ENCODE measurements around the gene ANO8.

The ANO8 gene

DNA sequence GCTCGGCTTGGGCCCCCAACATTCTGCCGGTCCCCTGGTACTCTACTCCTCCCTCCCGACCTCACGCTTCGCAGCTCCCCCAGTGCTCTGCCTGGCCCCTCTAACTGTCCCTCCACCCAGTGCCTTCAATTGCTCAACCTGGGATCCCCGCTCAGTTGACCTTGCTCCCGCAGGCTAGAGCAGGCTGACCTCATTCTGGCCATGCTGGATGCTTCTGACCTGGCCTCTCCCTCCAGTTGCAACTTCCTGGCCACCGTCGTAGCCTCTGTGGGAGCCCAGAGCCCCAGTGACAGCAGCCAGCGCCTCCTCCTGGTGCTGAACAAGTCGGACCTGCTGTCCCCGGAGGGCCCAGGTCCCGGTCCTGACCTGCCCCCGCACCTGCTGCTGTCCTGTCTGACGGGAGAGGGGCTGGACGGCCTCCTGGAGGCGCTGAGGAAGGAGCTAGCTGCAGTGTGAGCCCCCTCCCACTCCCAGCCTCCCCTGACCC lies 6.3 kb upstream of the ANO8 start:
- no peak overlapping the region for H3K9ac ChIP-seq (ENCODE audit: low read length)
- H3K18ac ChIP-seq (ENCODE audit: low read length) = no peak overlapping the region
- H3K36me3 ChIP-seq (ENCODE audit: control insufficient read depth, insufficient read depth, low read length) = no peaks in the 10 kb centered on the region
- no peak overlapping the region for H2BK15ac ChIP-seq (replicated peaks; ENCODE audit: low read depth)
- H3K23ac ChIP-seq (ENCODE audit: low read length) = no peak overlapping the region
- H3K79me1 ChIP-seq (ENCODE audit: low read length) = peaks cover 2% of the 10 kb centered on the region
- no CpG with 5 or more reads among the region's 17 CpGs for WGBS (ENCODE audit: extremely low coverage, insufficient coverage, low lambda C conversion rate)
- H4K8ac ChIP-seq (ENCODE audit: low read depth, low read length) = no peak overlapping the region
- H2AK5ac ChIP-seq (ENCODE audit: low read length) = no peak overlapping the region
- H3K27ac ChIP-seq (ENCODE audit: low read depth, low read length) = no peak overlapping the region
- no peak overlapping the region for H4K5ac ChIP-seq (ENCODE audit: low read length)
- no peak overlapping the region for H3K4me3 ChIP-seq (ENCODE audit: low read length)
- H3K4me1 ChIP-seq (ENCODE audit: control insufficient read depth, low read depth, low read length) = no peaks in the 10 kb centered on the region
- no peak overlapping the region for H2BK120ac ChIP-seq (ENCODE audit: low read depth, low read length)
- H2BK5ac ChIP-seq (ENCODE audit: low read length) = no peak overlapping the region
- no peak overlapping the region for H3K4ac ChIP-seq (ENCODE audit: low read depth, low read length)
- no peak overlapping the region for H3K4me2 ChIP-seq (ENCODE audit: low read length)
- no peaks in the 10 kb centered on the region for H3K79me2 ChIP-seq (ENCODE audit: control insufficient read depth, insufficient read depth, low read length)
- peak; percentile 79 for DNase-seq
- H3K27me3 ChIP-seq (ENCODE audit: insufficient read depth, low read length, poor library complexity) = no peaks in the 10 kb centered on the region
- H3K56ac ChIP-seq (ENCODE audit: low read length) = peak overlapping the region; percentile 35

DNA sequence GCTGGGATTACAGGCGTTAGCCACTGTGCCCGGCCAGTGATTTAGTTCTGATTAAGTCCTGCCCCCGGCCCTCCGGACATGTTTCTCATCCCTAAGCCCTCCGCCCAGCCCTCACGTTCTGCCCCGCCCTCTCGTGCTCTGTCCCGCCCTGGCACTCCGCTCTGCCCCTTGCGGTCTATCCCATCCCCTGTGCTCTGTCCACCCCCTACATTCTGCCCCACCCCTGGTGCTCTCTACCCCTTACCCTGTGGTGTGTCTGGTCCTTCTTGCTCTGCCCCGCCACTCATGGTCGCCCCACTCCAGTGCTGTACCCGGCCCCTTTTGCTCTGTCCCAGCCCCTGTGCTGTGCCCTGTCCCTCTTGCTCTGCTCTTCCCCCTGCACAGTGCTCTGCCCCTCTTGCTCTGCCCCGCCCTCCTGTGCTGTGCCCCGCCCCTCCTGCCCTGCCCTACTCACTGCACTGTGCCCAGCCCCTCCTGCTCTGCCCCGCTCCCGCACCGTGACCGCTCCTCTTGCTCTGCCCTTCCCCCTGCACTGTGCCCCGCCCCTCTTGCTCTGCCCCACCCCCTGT lies 5.7 kb upstream of the ANO8 start:
- no peak overlapping the region for H3K23ac ChIP-seq (ENCODE audit: low read length)
- no peak overlapping the region for H2AK5ac ChIP-seq (ENCODE audit: low read length)
- no peak overlapping the region for H3K18ac ChIP-seq (ENCODE audit: low read length)
- H3K27me3 ChIP-seq (ENCODE audit: insufficient read depth, low read length, poor library complexity) = no peaks in the 10 kb centered on the region
- H4K5ac ChIP-seq (ENCODE audit: low read length) = no peak overlapping the region
- peak overlapping the region; percentile 78 for H3K56ac ChIP-seq (ENCODE audit: low read length)
- H3K4ac ChIP-seq (ENCODE audit: low read depth, low read length) = no peak overlapping the region
- no peak overlapping the region for H3K27ac ChIP-seq (ENCODE audit: low read depth, low read length)
- H3K79me2 ChIP-seq (ENCODE audit: control insufficient read depth, insufficient read depth, low read length) = no peaks in the 10 kb centered on the region
- peak; percentile 90 for DNase-seq
- H2BK120ac ChIP-seq (ENCODE audit: low read depth, low read length) = no peak overlapping the region
- no peak overlapping the region for H3K4me3 ChIP-seq (ENCODE audit: low read length)
- no CpG with 5 or more reads among the region's 21 CpGs for WGBS (ENCODE audit: extremely low coverage, insufficient coverage, low lambda C conversion rate)
- no peaks in the 10 kb centered on the region for H3K36me3 ChIP-seq (ENCODE audit: control insufficient read depth, insufficient read depth, low read length)
- peaks cover 2% of the 10 kb centered on the region for H3K79me1 ChIP-seq (ENCODE audit: low read length)
- H3K9ac ChIP-seq (ENCODE audit: low read length) = peak overlapping the region; percentile 45
- no peak overlapping the region for H4K8ac ChIP-seq (ENCODE audit: low read depth, low read length)
- H2BK15ac ChIP-seq (replicated peaks; ENCODE audit: low read depth) = no peak overlapping the region
- H3K4me2 ChIP-seq (ENCODE audit: low read length) = peak overlapping the region; percentile 42
- no peaks in the 10 kb centered on the region for H3K4me1 ChIP-seq (ENCODE audit: control insufficient read depth, low read depth, low read length)
- no peak overlapping the region for H2BK5ac ChIP-seq (ENCODE audit: low read length)

GRCh38 chr19:17339088-17339741 lies 4.6 kb upstream of the ANO8 start:
- H2BK5ac ChIP-seq (ENCODE audit: low read length) = no peak overlapping the region
- no peak overlapping the region for H3K9ac ChIP-seq (ENCODE audit: low read length)
- no peak overlapping the region for H2AK5ac ChIP-seq (ENCODE audit: low read length)
- H4K5ac ChIP-seq (ENCODE audit: low read length) = no peak overlapping the region
- H3K56ac ChIP-seq (ENCODE audit: low read length) = no peak overlapping the region
- no peak overlapping the region for H3K27ac ChIP-seq (ENCODE audit: low read depth, low read length)
- peak; percentile 44 for DNase-seq
- no peaks in the 10 kb centered on the region for H3K27me3 ChIP-seq (ENCODE audit: insufficient read depth, low read length, poor library complexity)
- no peak overlapping the region for H3K4me2 ChIP-seq (ENCODE audit: low read length)
- no peaks in the 10 kb centered on the region for H3K36me3 ChIP-seq (ENCODE audit: control insufficient read depth, insufficient read depth, low read length)
- no peak overlapping the region for H3K4me3 ChIP-seq (ENCODE audit: low read length)
- H2BK15ac ChIP-seq (replicated peaks; ENCODE audit: low read depth) = no peak overlapping the region
- no peak overlapping the region for H2BK120ac ChIP-seq (ENCODE audit: low read depth, low read length)
- WGBS (ENCODE audit: extremely low coverage, insufficient coverage, low lambda C conversion rate) = no CpG with 5 or more reads among the region's 34 CpGs
- no peak overlapping the region for H4K8ac ChIP-seq (ENCODE audit: low read depth, low read length)
- no peak overlapping the region for H3K4ac ChIP-seq (ENCODE audit: low read depth, low read length)
- H3K23ac ChIP-seq (ENCODE audit: low read length) = no peak overlapping the region
- H3K79me1 ChIP-seq (ENCODE audit: low read length) = peaks cover 2% of the 10 kb centered on the region
- no peaks in the 10 kb centered on the region for H3K4me1 ChIP-seq (ENCODE audit: control insufficient read depth, low read depth, low read length)
- H3K18ac ChIP-seq (ENCODE audit: low read length) = no peak overlapping the region
- H3K79me2 ChIP-seq (ENCODE audit: control insufficient read depth, insufficient read depth, low read length) = no peaks in the 10 kb centered on the region

- H4K8ac ChIP-seq (ENCODE audit: low read depth, low read length) = no peak overlapping the region
- no peaks in the 10 kb centered on the region for H3K27me3 ChIP-seq (ENCODE audit: insufficient read depth, low read length, poor library complexity)
- H2AK5ac ChIP-seq (ENCODE audit: low read length) = no peak overlapping the region
- no peaks in the 10 kb centered on the region for H3K36me3 ChIP-seq (ENCODE audit: control insufficient read depth, insufficient read depth, low read length)
- H3K23ac ChIP-seq (ENCODE audit: low read length) = no peak overlapping the region
- H3K18ac ChIP-seq (ENCODE audit: low read length) = no peak overlapping the region
- no peaks in the 10 kb centered on the region for H3K4me1 ChIP-seq (ENCODE audit: control insufficient read depth, low read depth, low read length)
- peak overlapping the region; percentile 98 for H3K9ac ChIP-seq (ENCODE audit: low read length)
- WGBS (ENCODE audit: extremely low coverage, insufficient coverage, low lambda C conversion rate) = no CpG with 5 or more reads among the region's 30 CpGs
- no peak overlapping the region for H3K27ac ChIP-seq (ENCODE audit: low read depth, low read length)
- no peak overlapping the region for H2BK5ac ChIP-seq (ENCODE audit: low read length)
- H2BK15ac ChIP-seq (replicated peaks; ENCODE audit: low read depth) = no peak overlapping the region
- H3K4me3 ChIP-seq (ENCODE audit: low read length) = no peak overlapping the region
- H3K79me2 ChIP-seq (ENCODE audit: control insufficient read depth, insufficient read depth, low read length) = no peaks in the 10 kb centered on the region
- no peak overlapping the region for H2BK120ac ChIP-seq (ENCODE audit: low read depth, low read length)
- H3K56ac ChIP-seq (ENCODE audit: low read length) = peak overlapping the region; percentile 97
- H4K5ac ChIP-seq (ENCODE audit: low read length) = no peak overlapping the region
- H3K4ac ChIP-seq (ENCODE audit: low read depth, low read length) = no peak overlapping the region
- peaks cover 2% of the 10 kb centered on the region for H3K79me1 ChIP-seq (ENCODE audit: low read length)
- peak overlapping the region; percentile 54 for H3K4me2 ChIP-seq (ENCODE audit: low read length)
- no peak for DNase-seq
Measured at GRCh38 chr19:17338433-17339078, 3.9 kb upstream of the ANO8 start.

DNA sequence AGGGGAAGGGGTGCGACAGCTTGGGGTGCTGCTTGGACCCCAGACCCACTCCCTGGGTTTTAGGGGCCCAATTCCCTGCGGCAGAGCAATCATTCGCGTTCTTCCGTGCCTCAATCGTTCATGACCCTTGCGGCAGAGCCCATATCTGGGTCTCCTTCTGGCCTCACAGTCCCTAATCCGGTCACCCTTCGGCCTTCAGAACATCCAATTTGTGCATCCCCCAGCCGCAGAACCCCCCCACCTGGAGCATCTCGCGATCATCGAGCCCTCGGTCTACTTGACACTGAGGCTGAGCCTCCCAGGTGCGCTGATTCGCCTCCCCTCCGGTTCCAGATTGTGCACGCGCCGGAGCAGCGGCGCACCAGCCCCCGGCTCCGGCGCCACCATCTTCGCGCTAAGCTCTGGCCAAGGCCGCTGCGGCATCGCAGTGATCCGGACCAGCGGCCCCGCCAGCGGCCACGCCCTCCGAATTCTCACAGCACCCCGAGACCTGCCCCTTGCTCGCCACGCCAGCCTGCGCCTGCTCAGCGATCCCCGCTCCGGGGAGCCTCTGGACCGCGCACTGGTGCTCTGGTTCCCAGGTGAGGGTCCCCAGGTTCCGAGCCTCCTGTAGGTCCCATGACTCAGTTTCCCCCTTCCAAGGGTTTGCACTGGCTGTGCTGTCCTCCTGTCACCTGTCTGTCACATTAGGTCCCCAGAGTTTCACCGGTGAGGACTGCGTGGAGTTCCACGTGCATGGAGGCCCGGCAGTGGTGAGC lies 3.2 kb upstream of the ANO8 start:
- no peak for DNase-seq
- peak overlapping the region; percentile 85 for H3K4me3 ChIP-seq (ENCODE audit: low read length)
- H3K56ac ChIP-seq (ENCODE audit: low read length) = peak overlapping the region; percentile 97
- H4K8ac ChIP-seq (ENCODE audit: low read depth, low read length) = no peak overlapping the region
- H3K4me2 ChIP-seq (ENCODE audit: low read length) = peak overlapping the region; percentile 54
- no peaks in the 10 kb centered on the region for H3K36me3 ChIP-seq (ENCODE audit: control insufficient read depth, insufficient read depth, low read length)
- no peak overlapping the region for H3K27ac ChIP-seq (ENCODE audit: low read depth, low read length)
- H4K5ac ChIP-seq (ENCODE audit: low read length) = no peak overlapping the region
- no peak overlapping the region for H3K18ac ChIP-seq (ENCODE audit: low read length)
- H2BK15ac ChIP-seq (replicated peaks; ENCODE audit: low read depth) = no peak overlapping the region
- peak overlapping the region; percentile 98 for H3K9ac ChIP-seq (ENCODE audit: low read length)
- H3K4me1 ChIP-seq (ENCODE audit: control insufficient read depth, low read depth, low read length) = no peaks in the 10 kb centered on the region
- no peaks in the 10 kb centered on the region for H3K27me3 ChIP-seq (ENCODE audit: insufficient read depth, low read length, poor library complexity)
- H3K79me1 ChIP-seq (ENCODE audit: low read length) = peaks cover 2% of the 10 kb centered on the region
- H3K4ac ChIP-seq (ENCODE audit: low read depth, low read length) = peak overlapping the region; percentile 49
- H2BK120ac ChIP-seq (ENCODE audit: low read depth, low read length) = no peak overlapping the region
- no CpG with 5 or more reads among the region's 50 CpGs for WGBS (ENCODE audit: extremely low coverage, insufficient coverage, low lambda C conversion rate)
- no peaks in the 10 kb centered on the region for H3K79me2 ChIP-seq (ENCODE audit: control insufficient read depth, insufficient read depth, low read length)
- no peak overlapping the region for H2BK5ac ChIP-seq (ENCODE audit: low read length)
- H3K23ac ChIP-seq (ENCODE audit: low read length) = peak overlapping the region; percentile 50
- no peak overlapping the region for H2AK5ac ChIP-seq (ENCODE audit: low read length)
